ENCODE measurements around the gene DLG2.

The DLG2 gene

DNA sequence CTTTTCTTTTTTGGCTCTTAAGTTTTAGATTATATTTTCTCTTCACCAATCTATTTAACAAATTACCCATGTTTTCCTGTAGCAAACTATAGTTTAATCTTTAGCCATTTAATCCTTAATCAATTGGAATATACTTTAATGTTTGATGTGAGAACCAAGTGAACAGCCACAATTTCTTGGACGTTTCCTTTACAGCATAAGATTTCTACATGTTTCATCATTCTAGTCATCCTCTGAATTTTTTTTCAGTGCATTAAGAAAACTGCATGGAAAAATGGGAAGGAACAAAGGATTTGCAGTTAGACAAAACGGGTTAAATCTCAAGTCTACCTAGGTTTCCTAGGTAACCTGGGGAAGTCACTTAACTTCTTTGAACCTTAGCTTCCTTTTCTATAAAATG is 1833.8 kb downstream of the DLG2 start:
- TF ChIP-seq, protein P1, sequence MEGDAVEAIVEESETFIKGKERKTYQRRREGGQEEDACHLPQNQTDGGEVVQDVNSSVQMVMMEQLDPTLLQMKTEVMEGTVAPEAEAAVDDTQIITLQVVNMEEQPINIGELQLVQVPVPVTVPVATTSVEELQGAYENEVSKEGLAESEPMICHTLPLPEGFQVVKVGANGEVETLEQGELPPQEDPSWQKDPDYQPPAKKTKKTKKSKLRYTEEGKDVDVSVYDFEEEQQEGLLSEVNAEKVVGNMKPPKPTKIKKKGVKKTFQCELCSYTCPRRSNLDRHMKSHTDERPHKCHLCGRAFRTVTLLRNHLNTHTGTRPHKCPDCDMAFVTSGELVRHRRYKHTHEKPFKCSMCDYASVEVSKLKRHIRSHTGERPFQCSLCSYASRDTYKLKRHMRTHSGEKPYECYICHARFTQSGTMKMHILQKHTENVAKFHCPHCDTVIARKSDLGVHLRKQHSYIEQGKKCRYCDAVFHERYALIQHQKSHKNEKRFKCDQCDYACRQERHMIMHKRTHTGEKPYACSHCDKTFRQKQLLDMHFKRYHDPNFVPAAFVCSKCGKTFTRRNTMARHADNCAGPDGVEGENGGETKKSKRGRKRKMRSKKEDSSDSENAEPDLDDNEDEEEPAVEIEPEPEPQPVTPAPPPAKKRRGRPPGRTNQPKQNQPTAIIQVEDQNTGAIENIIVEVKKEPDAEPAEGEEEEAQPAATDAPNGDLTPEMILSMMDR (IDR thresholded peaks at IDR 0.05; ENCODE audit: low read depth, low read length), result no peak

DNA sequence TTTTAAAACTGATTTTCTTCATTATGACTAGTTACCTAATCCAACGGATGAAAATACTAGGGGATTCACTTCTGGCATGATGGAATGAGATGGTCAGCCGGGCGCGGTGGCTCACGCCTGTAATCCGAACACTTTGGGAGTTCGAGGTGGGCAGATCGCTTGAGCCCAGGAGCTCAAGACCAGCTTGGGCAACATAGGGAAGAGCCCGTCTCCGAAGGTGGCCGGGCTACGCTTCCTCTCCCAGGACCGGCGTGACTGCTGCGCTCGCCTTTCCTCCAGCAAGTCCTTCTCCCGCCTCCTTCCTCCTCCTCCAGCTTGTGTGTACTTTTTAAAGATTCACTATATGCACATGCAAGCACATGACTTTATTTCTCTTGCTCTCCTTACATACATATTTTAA is 1835.6 kb downstream of the DLG2 start:
- H3K4me3 ChIP-seq (ENCODE audit: low read depth, low read length), result no peak overlapping the region
- TF ChIP-seq, protein P1 (IDR thresholded peaks at IDR 0.05; ENCODE audit: low read depth, low read length), result no peak

More for the DNA sequence above, 1833.8 kb downstream of the DLG2 start:
- H3K4me3 ChIP-seq (ENCODE audit: low read depth, low read length), result no peak overlapping the region

DNA sequence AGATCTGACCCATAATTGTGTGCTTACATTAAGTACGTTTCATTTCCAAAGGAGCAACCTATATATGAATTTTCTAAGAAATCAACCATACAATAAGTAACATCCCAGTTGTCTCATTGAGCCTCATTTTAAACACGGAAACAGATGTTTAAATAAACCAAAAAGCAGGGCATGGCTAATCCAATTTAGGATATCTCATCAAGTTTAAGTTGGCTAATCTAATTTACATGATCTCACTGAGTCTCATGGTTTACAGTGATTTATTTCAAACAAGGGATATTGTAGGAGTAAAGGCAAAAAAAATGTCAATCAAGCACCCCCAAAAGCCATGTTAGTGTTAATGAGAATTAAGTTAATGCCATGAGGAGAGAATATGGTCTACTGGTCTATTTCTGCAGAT is 1841.2 kb downstream of the DLG2 start:
- no peak overlapping the region for H3K4me3 ChIP-seq (ENCODE audit: low read depth, low read length)
- TF ChIP-seq, protein P1 (IDR thresholded peaks at IDR 0.05; ENCODE audit: low read depth, low read length), result no peak

DNA sequence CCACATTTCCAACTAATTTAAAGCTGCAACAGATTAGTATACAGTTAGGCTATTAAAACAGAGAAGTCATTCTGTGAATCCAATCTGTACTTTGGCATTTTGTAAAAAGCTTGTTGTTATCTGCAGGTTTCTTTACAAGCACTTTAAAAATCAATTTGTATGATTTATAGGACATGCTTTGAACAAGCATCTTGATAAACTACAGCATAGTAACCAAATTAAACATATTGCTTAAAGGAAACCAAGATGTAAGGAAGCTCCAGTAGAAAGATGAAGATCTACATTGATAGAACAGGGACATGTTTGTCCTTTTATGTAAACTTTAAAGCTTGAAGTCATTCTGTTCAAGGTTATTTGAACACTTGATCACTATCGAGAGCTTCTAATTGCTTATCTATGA is 1842.7 kb downstream of the DLG2 start:
- TF ChIP-seq, protein P1 (IDR thresholded peaks at IDR 0.05; ENCODE audit: low read depth, low read length), result no peak
- no peak overlapping the region for H3K4me3 ChIP-seq (ENCODE audit: low read depth, low read length)

DNA sequence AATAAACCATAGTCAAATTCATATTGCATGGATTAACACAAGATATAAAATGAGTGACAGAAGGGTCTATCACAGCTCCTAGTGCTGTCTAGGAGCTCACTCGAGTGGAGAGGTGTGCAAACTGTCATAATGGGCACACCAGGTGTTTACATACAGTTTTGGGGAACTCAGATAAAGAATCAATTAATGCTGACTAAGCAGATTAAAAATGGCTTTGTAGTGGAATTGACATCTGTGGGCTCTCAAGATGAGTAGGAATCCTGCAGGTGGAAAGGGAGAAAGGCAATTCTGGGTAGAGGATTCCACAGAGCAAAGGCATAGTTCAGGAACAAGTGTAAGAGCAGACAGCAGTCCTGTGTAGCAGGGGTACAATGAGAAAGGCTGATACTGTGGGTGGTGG is 1844.8 kb downstream of the DLG2 start:
- H3K4me3 ChIP-seq (ENCODE audit: low read depth, low read length), result no peak overlapping the region
- TF ChIP-seq, protein P1 (IDR thresholded peaks at IDR 0.05; ENCODE audit: low read depth, low read length), result no peak

DNA sequence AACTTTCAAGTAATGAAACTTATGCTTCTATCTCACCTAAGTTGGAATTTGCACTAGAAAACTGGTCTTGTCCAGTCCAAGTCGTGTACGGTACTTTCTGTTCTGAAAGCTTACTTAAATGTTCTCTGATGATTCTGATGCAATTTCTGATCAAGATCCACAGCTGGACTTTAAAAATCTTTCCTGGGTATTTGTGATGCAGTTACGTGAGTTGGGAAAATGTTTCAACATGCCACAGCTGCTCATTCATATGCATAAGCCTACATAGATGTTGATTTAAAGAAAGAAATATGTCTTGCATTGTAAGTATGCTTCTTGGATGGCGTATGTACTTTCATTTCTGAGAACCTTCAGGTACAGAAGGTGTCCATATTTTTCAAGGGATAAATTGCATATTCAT is 1847.3 kb downstream of the DLG2 start:
- TF ChIP-seq, protein P1 (IDR thresholded peaks at IDR 0.05; ENCODE audit: low read depth, low read length), result no peak
- no peak overlapping the region for H3K4me3 ChIP-seq (ENCODE audit: low read depth, low read length)

DNA sequence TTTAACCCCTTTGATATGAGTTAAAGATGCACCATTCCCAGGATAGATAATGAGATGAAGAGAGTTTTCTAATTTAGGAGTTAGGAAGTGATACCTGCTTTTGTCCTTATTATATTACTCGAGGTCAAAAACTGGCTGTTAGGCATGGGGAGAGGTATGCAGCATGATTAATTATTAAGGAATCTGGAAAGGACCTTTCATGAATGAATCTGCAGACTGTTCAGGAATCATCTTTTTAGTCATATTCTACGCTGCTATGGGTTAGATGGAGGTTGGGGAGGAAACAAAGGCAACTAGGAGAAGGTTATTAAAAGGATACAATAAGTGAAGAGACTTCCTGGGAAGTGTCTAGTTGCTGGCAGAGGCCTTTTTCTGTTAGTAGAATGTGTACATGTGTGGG is 1848.5 kb downstream of the DLG2 start:
- TF ChIP-seq, protein P1 (IDR thresholded peaks at IDR 0.05; ENCODE audit: low read depth, low read length), result no peak
- no peak overlapping the region for H3K4me3 ChIP-seq (ENCODE audit: low read depth, low read length)

All from WI38 (cell line).